ENCODE data around the gene IFT88. TPM values are rescaled to one million over a fixed set of nuclear protein-coding genes. Genes with fewer than 3 reads are reported as not detected.

IFT88 gene
- total RNA-seq, 1 donor from 2014 or later, result 13.4 TPM

DNA sequence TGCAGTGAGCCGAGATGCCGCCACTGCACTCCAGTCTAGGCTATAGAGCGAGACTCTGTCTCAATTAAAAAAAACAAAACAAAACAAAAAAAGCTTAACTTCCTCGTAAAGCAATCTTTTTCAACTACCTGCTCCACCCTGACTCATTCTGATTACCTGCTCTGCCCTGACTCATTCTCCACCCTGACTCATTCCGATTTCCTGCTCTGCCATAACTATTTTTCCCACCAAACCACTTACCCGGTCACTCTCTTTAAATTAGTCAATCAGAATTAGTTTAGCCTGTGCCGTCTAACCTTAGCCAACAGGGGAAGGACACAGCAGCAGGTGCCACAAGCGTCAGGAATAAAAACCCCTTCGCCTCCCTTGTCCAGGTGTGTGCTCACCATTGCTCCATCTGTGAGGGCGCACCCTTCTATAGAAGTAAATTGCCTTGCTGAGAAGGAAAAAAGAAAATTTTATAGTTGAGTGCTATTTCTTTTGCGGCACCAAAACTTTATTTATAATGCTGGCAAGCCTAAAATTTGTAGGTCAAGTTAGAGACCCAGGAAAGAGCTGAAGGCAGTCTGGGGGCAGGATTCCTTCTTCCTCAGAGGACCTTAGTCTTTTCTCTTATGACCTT lies 1.7 kb upstream of the IFT88 start:
- no peak for DNase-seq (ENCODE audit: low spot score)

DNA sequence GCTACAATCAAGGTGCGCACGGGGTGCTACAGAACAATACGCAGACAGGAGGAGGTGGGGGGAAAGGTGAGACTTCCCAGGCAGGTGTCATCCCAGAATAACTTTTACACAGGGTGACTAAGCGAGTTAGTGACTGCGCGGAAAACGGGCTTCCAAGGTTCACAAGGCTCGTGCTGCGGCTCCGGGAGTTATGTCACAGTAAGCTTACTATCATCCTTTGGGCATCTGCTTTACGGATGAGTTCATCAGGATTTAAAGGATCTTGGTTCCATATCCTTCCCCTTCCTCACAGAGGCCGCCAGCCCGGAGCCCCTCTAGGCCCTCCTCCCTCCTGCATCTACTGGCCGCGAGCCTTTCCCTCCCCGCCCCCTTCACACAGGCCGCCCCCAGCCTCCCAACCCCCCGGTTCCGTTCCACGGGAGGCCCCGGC lies 474 bp upstream of the IFT88 start:
- DNase-seq (ENCODE audit: low spot score), result no peak

DNA sequence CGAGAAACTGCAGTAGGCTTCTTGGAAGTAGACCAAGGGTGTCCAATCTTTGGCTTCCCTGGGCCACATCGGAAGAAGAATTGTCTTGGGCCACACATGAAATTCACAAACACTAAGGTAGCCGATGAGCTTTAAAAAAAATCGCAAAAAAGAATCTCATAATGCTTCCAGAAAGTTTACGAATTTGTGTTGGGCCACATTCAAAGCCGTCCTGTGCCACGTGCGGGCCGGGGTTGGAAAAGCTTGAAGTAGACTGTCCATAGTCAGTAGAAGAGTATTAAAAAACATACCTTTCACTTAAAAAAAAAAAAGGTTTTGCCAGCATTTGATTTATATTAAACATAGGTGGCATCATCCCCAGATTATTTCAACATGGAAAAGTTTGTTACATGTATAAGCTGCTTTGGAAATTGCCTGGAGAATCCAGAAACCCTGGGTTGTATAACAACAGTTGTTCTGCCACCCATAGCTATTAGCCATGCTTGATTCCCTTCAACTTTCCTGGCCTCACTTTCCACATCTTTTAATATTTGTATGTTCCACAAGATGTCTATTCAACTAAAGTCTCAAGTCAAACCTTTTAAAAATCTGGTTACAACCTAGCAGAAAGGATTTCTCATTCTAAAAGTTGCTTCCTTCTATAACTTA lies 1.0 kb downstream of the IFT88 start:
- no peak for DNase-seq (ENCODE audit: low spot score)

DNA sequence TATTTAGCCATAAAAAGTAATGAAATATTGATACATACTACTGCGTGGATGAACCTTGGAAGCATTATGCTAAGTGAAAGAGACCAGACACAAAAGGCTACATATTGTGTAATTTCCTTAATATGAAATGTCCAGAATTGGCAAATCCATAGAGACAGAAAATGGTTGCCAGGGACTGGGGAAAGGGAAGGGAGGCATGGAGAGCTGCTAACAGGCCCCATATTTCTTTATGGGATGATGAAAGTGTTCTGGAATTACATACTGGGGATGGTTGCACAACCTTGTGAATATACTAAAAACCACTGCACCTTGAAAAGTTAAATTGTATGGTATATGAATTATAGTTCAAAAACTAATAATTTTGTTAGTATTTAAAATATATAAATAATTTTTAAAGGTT lies 3.6 kb downstream of the IFT88 start:
- DNase-seq (ENCODE audit: low spot score), result no peak

DNA sequence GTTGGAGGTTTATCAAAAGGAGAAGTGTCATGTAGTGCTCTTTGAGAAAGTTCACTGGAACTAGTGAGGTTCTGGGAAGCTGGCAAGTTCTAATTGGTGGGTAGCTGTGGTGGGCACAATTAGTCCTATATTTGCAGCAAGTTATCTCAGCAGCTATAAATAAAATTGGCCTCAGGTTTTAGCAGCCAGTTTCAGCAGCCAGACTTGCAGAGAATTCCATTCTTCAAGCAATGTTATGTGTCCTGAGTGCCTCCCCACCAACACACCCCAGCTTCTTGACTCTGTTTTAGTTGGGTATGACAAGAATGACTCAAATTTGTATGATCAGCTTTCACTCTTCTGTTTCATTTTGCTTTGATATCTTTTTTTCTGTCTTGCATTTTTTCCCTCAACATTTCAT lies 4.7 kb downstream of the IFT88 start:
- no peak for DNase-seq (ENCODE audit: low spot score)

DNA sequence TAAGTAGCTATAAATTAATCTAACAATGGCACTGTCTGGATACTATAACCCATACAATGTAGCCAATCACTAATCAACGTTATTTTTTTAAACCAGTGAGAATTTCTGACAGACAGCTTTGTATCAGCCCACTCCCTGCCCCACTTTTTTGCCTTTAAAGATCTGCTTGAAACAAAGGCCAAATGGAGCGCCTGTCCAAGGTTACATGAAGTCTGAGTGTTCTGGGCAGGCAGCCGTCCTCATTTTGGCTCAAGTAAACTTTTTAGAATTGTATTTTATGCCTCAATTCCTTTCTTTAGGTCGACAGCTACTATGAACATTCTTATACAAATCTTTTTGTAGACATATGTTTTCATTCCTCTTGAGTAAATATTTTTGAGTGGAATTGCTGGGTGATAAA lies 6.2 kb downstream of the IFT88 start:
- no peak for DNase-seq (ENCODE audit: low spot score)

DNA sequence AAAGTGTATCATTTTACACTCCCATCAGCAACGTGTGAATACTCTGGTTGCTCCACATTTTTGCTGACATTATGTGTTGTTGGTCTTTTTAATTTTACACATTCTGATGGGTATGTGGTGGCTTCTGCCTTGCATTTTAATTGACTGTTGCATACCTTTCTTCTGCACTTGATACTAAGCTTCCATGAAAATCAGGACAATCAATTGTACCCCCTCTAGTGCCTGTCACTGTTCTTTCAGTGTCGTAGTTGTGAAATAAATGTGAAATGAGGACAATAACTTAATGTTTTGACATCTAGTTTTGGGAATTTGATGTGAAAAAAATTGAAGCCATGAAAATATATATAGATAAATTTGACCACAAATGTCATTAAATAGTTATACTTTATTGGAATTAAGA lies 6.7 kb downstream of the IFT88 start:
- DNase-seq (ENCODE audit: low spot score), result no peak

DNA sequence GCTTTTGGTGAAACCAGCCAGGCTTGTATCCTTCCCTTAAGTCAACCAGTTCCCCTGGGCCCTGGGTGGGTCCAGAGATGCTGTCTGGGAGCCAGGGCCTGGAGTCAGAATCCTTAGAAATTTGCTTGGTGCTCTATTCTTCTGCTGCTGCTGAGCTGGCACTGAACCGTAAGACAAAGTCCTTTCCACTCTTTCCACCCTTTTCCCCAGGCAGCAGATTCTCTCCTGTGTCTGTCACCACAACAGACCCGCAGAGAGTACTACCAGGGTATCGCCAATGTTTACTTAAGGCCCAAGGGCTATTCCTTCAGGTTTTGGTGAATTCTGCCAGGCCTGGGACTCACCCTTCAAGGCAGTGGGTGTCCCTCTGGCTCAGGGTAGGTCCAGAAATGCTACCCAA lies 12.2 kb downstream of the IFT88 start:
- DNase-seq (ENCODE audit: low spot score), result no peak

DNA sequence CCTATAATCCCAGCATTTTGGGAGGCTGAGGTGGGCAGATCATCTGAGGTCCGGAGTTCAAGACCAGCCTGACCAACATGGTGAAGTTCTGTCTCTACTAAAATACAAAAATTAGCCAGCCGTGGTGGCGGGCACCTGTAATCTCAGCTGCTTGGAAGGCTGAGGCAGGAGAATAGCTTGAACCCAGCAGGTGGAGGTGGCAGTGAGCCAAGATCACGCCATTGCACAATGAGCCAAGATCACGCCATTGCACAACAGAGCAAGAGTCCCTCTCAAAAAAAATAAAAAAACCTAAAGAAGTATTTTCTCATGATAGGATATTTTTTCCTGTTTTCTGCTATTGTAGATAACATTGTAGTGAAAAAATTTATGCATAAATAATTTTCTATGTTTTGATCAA lies 13.3 kb downstream of the IFT88 start:
- no peak for DNase-seq (ENCODE audit: low spot score)

DNA sequence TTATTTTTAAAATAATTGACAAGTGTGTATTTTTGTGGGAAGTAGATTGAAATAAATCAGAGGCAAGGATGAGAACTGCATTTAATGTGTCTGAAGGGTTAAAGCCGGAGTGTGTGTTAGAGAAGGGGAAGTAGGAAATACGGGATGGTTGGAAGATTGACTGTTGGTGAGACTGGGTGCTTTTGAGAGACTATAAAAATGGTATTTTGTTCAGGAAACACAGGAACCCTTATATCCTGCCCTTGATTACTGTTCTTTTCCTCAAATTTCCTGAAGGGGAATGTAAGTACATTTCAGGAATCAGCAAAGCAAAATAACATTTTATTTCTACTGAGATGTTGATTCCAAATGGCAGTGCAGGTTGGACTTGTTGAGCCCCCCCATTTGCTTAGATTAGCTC lies 15.1 kb downstream of the IFT88 start:
- DNase-seq (ENCODE audit: low spot score), result no peak

DNA sequence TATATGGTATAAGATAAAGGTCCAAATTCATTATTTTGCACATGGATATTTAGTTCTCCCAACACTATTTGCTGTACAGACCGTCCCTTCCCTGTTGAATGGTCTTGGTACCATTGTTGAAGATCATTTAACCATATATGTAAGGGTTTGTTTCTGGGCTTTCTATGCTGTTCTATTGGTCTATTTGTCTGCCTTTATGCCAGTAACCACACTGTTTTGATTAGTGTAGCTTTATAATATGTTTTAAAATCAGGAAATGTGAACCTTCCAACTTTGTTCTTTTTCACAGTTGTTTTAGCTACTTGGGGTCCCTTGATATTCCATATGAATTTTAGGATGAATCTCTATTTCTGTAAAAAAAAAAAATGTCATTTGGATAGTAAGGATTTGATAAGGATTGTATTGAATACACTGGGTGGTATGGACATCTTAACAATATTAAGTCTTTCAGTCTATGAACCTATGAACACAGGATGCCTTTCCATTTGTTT lies 16.9 kb downstream of the IFT88 start:
- no peak for DNase-seq (ENCODE audit: low spot score)

DNA sequence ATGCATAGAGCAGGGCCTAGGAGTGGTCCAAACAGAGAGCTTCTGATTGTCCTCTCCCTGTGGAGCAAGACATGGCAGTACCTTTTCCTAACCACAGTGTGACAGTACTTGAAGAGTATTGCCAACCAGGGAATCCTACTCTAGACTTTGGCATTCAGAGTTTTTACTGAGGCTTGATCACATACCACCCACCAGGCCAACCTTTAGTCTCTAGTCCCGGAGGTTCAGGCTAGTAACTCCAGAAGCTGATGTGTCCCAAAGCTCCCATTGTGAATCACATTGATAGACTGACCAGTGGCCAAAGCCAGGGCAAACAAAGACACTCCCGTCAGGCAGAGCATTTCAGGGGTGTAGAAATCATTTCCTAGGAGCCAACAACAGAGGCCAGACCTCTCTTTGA lies 18.4 kb downstream of the IFT88 start:
- no peak for DNase-seq (ENCODE audit: low spot score)

DNA sequence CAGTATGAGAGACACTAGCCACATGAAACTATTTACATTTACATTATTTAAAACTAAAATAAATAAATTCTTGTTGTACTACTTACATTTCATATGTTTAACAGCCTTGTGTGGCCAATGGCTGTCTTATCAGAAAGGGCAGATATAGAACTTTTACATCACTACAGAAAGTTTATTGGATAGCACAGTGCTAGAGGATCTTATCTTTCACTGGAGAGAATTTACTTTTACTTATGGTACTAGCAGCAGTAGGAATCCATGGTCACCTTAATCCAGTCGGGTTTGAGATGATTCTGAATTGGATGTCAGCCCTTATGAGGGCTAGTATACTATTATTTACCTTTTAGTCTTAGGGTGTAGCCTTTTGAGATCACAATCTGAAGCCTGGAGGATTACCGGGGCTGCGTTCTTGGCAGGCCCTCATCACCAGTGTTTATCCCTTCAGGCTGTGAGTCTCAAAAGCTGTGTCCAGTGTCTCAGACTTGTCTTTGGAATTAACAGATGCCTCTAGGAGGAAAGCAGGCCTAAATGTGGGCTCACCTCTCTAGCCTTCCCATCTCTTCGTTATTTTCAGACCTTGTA lies 21.7 kb downstream of the IFT88 start:
- DNase-seq (ENCODE audit: low spot score), result no peak

DNA sequence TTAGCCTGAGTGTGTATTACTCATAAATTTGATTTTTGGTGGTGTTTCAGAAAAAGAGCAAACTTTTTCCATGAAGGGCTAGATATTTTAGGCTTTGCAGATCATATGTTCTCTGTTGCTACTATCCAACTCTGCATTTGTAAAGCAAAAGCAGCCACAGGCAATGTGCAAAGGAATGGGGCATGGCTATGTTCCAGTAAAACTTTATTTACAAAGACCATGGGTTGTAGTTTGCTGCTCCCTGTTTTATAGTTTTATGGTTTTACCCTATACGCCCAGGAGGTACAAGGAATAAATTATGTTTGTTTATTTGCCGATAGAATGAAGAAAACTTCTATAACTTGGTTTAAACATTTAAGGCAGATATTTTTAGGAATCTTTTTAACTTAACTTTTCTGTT lies 23.6 kb downstream of the IFT88 start:
- no peak for DNase-seq (ENCODE audit: low spot score)

DNA sequence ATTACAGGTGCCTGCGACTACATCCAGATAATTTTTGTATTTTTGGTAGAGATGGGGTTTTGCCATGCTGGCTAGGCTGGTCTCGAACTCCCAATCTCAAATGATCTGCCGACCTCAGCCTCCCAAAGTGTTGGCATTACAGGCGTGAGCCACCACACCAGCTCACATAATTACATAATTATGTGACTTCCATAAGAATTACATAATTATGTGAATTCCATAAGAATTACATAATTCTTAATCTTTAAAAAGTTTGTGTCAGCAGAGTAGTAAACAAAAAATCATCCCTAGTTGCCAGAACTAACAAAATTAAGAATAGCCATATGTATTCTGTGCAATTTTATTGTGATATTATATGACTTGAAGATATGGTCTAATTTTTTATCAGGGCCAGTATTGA lies 25.6 kb downstream of the IFT88 start:
- DNase-seq (ENCODE audit: low spot score), result no peak

DNA sequence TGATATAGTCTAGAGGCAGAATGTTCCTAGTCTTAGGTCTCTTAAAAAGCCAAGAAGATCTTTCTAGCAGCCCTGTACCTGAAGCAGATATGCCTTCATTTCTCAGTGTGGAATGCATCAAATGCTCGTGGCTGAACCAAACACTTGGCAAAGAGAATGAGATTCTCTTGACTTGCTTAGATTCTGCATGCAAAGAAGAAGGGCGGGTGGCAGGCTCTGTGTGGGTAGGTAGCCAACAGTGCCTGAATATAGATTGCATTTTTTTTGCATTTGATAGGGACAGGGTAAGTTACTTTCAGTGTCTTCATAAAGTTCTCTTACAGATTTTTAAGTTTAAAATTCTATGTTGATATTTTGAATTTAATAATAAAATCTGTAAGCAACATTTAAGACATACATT lies 27.3 kb downstream of the IFT88 start:
- no peak for DNase-seq (ENCODE audit: low spot score)

DNA sequence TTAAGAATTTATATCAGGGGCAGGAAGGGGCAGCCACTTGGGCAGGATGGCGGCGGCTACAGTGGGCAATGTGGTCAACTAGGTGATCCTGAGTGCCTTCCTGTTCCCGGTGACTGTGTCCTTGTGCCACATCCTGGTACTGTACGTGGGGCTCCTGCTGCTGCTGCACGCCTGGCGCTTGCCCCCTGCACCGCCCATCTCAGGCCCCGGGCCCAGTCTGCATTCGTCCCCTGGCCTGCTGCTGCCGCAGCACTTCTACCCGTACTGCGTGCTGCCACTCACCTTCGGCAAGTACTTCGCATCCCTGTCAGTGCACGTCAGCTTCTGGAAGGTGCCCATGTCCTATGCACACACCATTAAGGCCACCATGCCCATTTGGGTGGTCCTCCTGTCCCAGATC lies 40.1 kb downstream of the IFT88 start:
- no peak for DNase-seq (ENCODE audit: low spot score)

DNA sequence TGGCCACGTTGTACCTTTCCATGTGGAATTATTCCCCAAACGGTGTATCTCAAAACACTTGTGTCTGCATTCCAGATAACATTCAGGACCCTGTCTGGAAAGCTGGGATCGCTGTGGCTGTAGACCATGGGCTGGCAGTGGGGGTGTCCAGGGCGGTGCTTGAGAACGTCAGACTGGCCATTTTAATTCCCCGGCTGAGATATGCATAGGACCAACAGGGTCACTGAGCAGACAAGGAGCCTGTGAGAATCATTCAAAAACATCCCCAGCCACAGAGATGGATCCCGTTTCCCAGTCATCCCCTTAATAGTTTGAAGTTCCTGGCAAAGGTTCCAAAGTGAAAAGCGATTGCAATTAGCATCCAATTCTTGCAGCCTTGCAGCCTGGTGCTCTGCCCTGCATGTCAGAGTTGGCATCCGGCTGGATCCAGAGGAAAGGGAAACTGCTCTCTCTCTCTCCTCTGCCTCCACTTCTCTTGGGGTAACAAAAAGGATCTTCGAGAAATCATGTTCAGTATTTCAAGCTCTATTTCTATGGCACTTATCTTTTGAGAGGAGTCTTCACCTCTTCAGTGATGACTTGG lies 41.6 kb downstream of the IFT88 start:
- DNase-seq (ENCODE audit: low spot score), result no peak

DNA sequence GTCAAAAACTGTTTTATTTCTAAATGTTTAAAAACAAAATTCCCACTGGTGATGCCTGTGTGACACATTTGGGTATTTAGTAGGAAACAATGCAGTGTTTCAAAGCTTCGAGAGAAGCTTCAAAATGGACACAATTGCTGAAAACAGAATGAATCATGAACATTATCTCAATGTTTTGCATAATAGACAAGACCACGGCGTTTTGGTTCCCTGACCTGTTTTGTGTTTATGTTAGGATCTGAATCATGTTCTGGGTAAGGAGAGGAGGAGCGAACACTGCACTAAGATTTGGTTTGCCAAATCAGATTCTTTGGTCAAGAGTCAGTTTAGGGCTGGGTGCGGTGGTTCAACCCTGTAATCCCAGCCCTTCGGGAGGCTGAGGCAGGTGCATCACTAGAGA lies 42.2 kb downstream of the IFT88 start:
- DNase-seq (ENCODE audit: low spot score), result no peak

DNA sequence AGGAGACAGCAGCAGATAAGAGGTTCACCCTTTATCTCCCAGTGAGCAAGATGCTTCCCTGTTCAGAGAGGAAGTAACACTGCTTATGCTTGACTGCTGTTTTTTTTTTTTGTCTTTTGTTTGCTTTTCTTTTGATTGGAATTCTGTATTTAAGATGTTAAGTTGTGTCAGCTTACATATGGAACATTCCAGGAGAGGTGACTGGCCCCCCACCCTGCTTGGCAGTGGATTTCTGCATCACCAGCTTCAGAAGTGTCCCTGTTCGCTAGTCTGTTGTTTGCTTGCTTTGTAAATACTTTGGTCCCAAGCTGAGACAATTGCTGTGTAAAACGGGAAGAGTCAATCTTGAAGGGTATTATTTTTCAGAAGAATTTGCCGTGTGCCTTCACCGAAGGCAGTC lies 43.0 kb downstream of the IFT88 start:
- no peak for DNase-seq (ENCODE audit: low spot score)

DNA sequence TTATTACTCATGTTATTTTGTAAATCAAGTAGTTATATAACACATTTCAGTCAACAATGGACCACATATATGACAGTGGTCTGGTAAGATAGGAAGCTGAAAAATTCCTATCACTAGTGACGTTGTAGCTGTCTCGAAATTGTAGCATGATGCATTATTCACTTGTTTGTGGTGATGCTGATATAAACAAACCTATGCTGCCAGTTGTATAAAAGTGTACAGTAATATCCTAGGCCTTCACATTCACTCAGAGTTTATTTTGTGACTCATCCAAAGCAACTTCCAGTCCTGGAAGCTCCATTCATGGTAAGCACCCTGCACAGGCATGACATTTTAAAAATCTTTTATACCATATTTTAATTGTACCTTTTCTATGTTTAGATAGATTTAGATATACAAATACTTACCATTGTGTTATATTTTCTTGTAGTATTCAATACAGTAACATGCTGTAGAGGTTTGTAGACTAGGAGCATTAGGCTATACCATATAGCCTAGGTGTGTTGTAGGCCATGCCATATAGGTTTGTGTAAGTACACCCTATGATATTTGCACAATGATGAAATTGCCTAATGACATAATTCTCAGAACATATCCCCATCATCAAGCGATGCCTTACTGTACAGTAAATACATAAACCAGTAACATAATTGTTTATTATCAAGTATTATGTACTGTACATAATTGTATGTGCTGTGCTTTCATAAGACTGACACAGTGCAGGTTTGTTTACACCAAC lies 49.3 kb downstream of the IFT88 start:
- no peak for DNase-seq (ENCODE audit: low spot score)

DNA sequence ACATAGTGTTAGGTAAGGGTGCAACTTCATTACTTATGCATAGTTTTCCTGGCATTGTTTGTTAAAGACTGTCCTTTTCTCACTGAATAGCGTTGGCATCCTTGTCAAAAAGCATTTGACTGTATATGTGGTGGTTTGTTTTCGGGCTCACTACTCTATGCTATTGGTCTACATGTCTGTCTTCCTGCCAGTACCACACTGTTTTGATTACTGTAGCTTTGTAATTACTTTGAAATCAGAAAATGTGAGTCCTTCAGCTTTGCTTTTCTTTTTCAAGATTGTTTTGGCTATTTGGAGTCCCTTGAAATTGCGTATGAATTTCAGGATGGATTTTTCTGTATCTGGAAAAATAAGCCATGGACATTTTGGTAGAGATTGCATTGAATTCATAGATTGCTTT lies 56.0 kb downstream of the IFT88 start:
- DNase-seq (ENCODE audit: low spot score), result no peak
